Endothelial cell of umbilical vein (primary cell): Measurements from ENCODE around the gene SMIM30. TPM values are rescaled to one million over a fixed set of nuclear protein-coding genes. Genes with fewer than 3 reads are reported as not detected.

Experiments
- BruUV-seq: library from RNA; stranded (reverse); fragments of 400-500 nt; replicated peaks from 2 replicates; lab custom pipeline; 2021; lab: Mats Ljungman, UMichigan
- CTCF ChIA-PET: fragments of 300-600, 350-600 bp; sonication (Branson Sonifier 250); formaldehyde crosslinking; loops from one replicate; lab custom pipeline; 2021; ENCODE audit warnings: antibody characterized with exemption, inconsistent platforms; lab: Charles Lee
- POLR2A ChIA-PET: fragments of 300-600, 350-600 bp; sonication (Branson Sonifier 250); formaldehyde crosslinking; loops from one replicate; lab custom pipeline; 2021; ENCODE audit warnings: antibody characterized with exemption, inconsistent platforms; lab: Charles Lee
- DNase-seq: peaks from one replicate; pipeline ENCODE4 v3.0.0-alpha.2; 2011; ENCODE audit warnings: low read depth, low spot score
- FAIRE-seq: peaks from 2 replicates; lab custom pipeline; 2011; peaks lifted over from hg19 to GRCh38; lab: Jason Lieb, UNC
- H2AFZ ChIP-seq: 2 replicates; pipeline ENCODE4 v1.6.0; 2012; ENCODE audit warnings: low read depth, low read length, control low read depth, inconsistent platforms
- H3K27ac ChIP-seq: 2 replicates; pipeline ENCODE4 v1.5.1; 2011; ENCODE audit warnings: low read depth, mild to moderate bottlenecking, control low read depth, low read length, moderate library complexity; ENCODE audit not compliant: insufficient read depth
- H3K27me3 ChIP-seq, 2 experiments: 2 replicates each; pipeline versions ENCODE4 v1.6.0 to v1.6.1; 2011; ENCODE audit warnings: low read length in 2 of 2, mixed read lengths in 1 of 2; ENCODE audit not compliant: control insufficient read depth in 2 of 2, insufficient read depth in 2 of 2
- H3K36me3 ChIP-seq, 2 experiments: 2 replicates in 1 of 2; 3 replicates in 1 of 2; pipeline ENCODE4 v1.5.1; 2011; ENCODE audit warnings: low read length in 2 of 2, mild to moderate bottlenecking in 1 of 2, moderate library complexity in 1 of 2; ENCODE audit not compliant: control insufficient read depth in 2 of 2, insufficient read depth in 2 of 2; ENCODE audit errors: extremely low read depth in 1 of 2
- H3K4me1 ChIP-seq: 3 replicates; pipeline ENCODE4 v1.5.1; 2011; ENCODE audit warnings: mild to moderate bottlenecking, low read length; ENCODE audit not compliant: control insufficient read depth, insufficient read depth; ENCODE audit errors: extremely low read depth
- H3K4me2 ChIP-seq: 2 replicates; pipeline ENCODE4 v1.6.1; 2011; ENCODE audit warnings: low read length, control low read depth, mixed read lengths; ENCODE audit not compliant: insufficient read depth
- H3K4me3 ChIP-seq, 3 experiments: fragments of 200-600 bp in 1 of 3; sonication (generic), shearing (Covaris generic) in 1 of 3; replicated peaks in 1 of 3; 2 replicates each; pipeline ENCODE4 v1.5.1; 2011 to 2016; ENCODE audit warnings: control low read depth in 3 of 3, low read length in 3 of 3, mild to moderate bottlenecking in 2 of 3, inconsistent platforms in 1 of 3, low read depth in 1 of 3, moderate library complexity in 1 of 3; ENCODE audit not compliant: insufficient read depth in 1 of 3
- H3K79me2 ChIP-seq: 2 replicates; pipeline ENCODE4 v1.6.0; 2012; ENCODE audit warnings: low read length, inconsistent platforms; ENCODE audit not compliant: control insufficient read depth, insufficient read depth
- H3K9ac ChIP-seq: replicated peaks from 2 replicates; pipeline ENCODE3; 2011; ENCODE audit warnings: low read length, control low read depth; ENCODE audit not compliant: insufficient read depth; ENCODE audit errors: extremely low read depth
- H3K9me1 ChIP-seq: replicated peaks from 3 replicates; pipeline ENCODE4 v1.6.0; 2011; ENCODE audit warnings: mild to moderate bottlenecking, low read length; ENCODE audit not compliant: control insufficient read depth, insufficient read depth; ENCODE audit errors: extremely low read depth
- H3K9me3 ChIP-seq: replicated peaks from 2 replicates; pipeline ENCODE4 v1.5.1; 2012; ENCODE audit warnings: low read length, inconsistent platforms; ENCODE audit not compliant: control insufficient read depth, insufficient read depth
- H4K20me1 ChIP-seq: replicated peaks from 2 replicates; pipeline ENCODE3; 2011; ENCODE audit warnings: mild to moderate bottlenecking, low read length; ENCODE audit not compliant: control insufficient read depth, insufficient read depth; ENCODE audit errors: extremely low read depth
- EZH2 ChIP-seq: IDR thresholded peaks from 2 replicates; pipeline ENCODE4 v1.6.1; 2012; ENCODE audit warnings: borderline replicate concordance, low read depth, mild to moderate bottlenecking, moderate library complexity, low read length, inconsistent platforms; ENCODE audit not compliant: severe bottlenecking
- FOS ChIP-seq: IDR thresholded peaks from 2 replicates; pipeline ENCODE4 v1.6.1; 2011; ENCODE audit warnings: mild to moderate bottlenecking, low read length, moderate library complexity, borderline replicate concordance; ENCODE audit not compliant: insufficient read depth
- GATA2 ChIP-seq: IDR thresholded peaks from 2 replicates; pipeline ENCODE4 v1.7.0; 2011; ENCODE audit warnings: low read depth, mild to moderate bottlenecking, moderate library complexity, mixed read lengths, low read length; ENCODE audit not compliant: insufficient read length, insufficient read depth
- JUN ChIP-seq: IDR thresholded peaks from 2 replicates; pipeline ENCODE4 v1.6.1; 2011; ENCODE audit warnings: borderline replicate concordance, low read depth; ENCODE audit not compliant: insufficient read length, insufficient read depth
- MYC ChIP-seq: IDR thresholded peaks from one replicate; pipeline ENCODE4 v1.6.1; 2011; ENCODE audit warnings: mild to moderate bottlenecking, low read depth, low read length
- POLR2A ChIP-seq: IDR thresholded peaks from 2 replicates; pipeline ENCODE4 v1.6.1; 2012; ENCODE audit warnings: low read depth, mild to moderate bottlenecking, control low read depth, low read length
- POLR2AphosphoS5 ChIP-seq: IDR thresholded peaks from 2 replicates; pipeline ENCODE4 v1.6.1; 2012; ENCODE audit warnings: low read depth, mild to moderate bottlenecking, control low read depth, low read length, moderate library complexity; ENCODE audit not compliant: insufficient read depth
- dilution Hi-C: fragments of 300-500 bp; cut with MboI; formaldehyde crosslinking; loops from one replicate; pipeline ENCODE4 v1.15.0; 2019; ENCODE audit warnings: low sequenced_read_pairs; ENCODE audit not compliant: extremely low pct_ligation_motif_present
- intact Hi-C: fragments of 100-400 bp; cut with micrococcal nuclease; formaldehyde crosslinking; loops from one replicate; pipeline ENCODE4 v1.10.0; 2022
- polyA plus RNA-seq, 4 experiments: library from polyadenylated mRNA; depleted of rRNA in 3 of 4; stranded (reverse) in 3 of 4; unstranded in 1 of 4; fragments of >200 nt; gene quantifications; 2 replicates each; pipeline versions ENCODE4 v1.2.1 to v1.2.3, GENCODE V29; 2011 to 2012; ENCODE audit warnings: missing spikeins in 1 of 4
- total RNA-seq: library from RNA; stranded (reverse); gene quantifications from 2 replicates; pipeline ENCODE4 v1.2.3, GENCODE V29; 2021
- TF ChIP-seq, protein P1 (sequence below): IDR thresholded peaks from 2 replicates; pipeline ENCODE4 v1.6.1; 2011; ENCODE audit not compliant: insufficient read depth, insufficient read length
- TF ChIP-seq, protein P2 (sequence below), 2 donors: IDR thresholded peaks; 1 replicate in 1 of 2; 2 replicates in 1 of 2; pipeline ENCODE4 v1.5.1; 2011; ENCODE audit warnings: low read length in 2 of 2, mild to moderate bottlenecking in 2 of 2, moderate library complexity in 2 of 2, control low read depth in 1 of 2, inconsistent platforms in 1 of 2, low read depth in 1 of 2; ENCODE audit not compliant: insufficient read depth in 1 of 2; ENCODE audit errors: extremely low read depth in 1 of 2

SMIM30 gene
- total and polyA plus RNA-seq, 2 donors (not counting 3 experiments of a cell fraction or from before 2014, with no cell fraction given): 26.3 to 39.1 TPM

DNA sequence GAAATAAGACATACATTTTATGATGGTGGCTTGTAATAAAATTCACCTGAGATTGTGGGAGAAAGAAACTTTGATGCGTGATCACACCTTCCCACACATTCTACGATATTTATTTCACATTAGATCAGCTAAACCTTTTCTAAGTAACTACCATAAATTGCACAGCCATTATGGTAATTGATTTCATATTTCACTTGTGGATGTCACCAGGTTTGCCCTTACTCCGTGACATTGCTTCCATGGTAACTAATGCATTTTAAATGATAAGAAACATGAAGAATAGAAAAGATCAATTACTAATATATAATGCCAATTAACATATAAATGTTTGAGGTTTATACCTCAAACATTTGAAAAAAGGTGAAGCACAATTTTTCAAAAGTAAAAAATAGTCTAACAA lies 35.8 kb upstream of the SMIM30 start:
- no peaks in the 10 kb centered on the region for H3K9me1 ChIP-seq
- H3K4me1 ChIP-seq: no peaks in the 10 kb centered on the region
- no peaks in the 10 kb centered on the region for H3K27me3 ChIP-seq
- intact Hi-C loops: loop anchor here (10.0 kb wide), 1 partner anchor 541 kb away; no protein-coding TSS in a partner anchor
- no peak overlapping the region for H2AFZ ChIP-seq
- dilution Hi-C loops: no loop called here
- no peaks in the 10 kb centered on the region for H3K79me2 ChIP-seq
- no peaks in the 10 kb centered on the region for H4K20me1 ChIP-seq
- no peaks in the 10 kb centered on the region for H3K9me3 ChIP-seq
- no peak overlapping the region for H3K4me3 ChIP-seq
- no peaks in the 10 kb centered on the region for H3K36me3 ChIP-seq
- CTCF ChIA-PET: no interaction called here
- no peak for TF ChIP-seq GATA2
- no peak for TF ChIP-seq FOS
- no peak for TF ChIP-seq MYC
- no peak for TF ChIP-seq POLR2A
- TF ChIP-seq, protein P1, sequence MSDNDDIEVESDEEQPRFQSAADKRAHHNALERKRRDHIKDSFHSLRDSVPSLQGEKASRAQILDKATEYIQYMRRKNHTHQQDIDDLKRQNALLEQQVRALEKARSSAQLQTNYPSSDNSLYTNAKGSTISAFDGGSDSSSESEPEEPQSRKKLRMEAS: no peak
- TF ChIP-seq, protein P2, sequence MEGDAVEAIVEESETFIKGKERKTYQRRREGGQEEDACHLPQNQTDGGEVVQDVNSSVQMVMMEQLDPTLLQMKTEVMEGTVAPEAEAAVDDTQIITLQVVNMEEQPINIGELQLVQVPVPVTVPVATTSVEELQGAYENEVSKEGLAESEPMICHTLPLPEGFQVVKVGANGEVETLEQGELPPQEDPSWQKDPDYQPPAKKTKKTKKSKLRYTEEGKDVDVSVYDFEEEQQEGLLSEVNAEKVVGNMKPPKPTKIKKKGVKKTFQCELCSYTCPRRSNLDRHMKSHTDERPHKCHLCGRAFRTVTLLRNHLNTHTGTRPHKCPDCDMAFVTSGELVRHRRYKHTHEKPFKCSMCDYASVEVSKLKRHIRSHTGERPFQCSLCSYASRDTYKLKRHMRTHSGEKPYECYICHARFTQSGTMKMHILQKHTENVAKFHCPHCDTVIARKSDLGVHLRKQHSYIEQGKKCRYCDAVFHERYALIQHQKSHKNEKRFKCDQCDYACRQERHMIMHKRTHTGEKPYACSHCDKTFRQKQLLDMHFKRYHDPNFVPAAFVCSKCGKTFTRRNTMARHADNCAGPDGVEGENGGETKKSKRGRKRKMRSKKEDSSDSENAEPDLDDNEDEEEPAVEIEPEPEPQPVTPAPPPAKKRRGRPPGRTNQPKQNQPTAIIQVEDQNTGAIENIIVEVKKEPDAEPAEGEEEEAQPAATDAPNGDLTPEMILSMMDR (IDR thresholded peaks at IDR 0.05; ENCODE audit: extremely low read depth in 1 of 2, insufficient read depth in 1 of 2, low read depth in 1 of 2, low read length in 2 of 2): no peak
- TF ChIP-seq EZH2: no peak
- TF ChIP-seq JUN: no peak
- TF ChIP-seq POLR2AphosphoS5: no peak
- no TSS peak for BruUV-seq
- H3K4me2 ChIP-seq: no peak overlapping the region
- FAIRE-seq: no peak
- no peak for DNase-seq
- no peak overlapping the region for H3K9ac ChIP-seq
- no peak overlapping the region for H3K27ac ChIP-seq
- POLR2A ChIA-PET: no interaction called here
